GM21528 (cell line): ENCODE results near the gene TFCP2.
"Not testable (repeated sequence)": the region's sequence is repeated elsewhere in the genome, so short reads cannot be mapped to it uniquely, and the experiment has no call there.

Experiments
- ATAC-seq: cut with Tn5 transposase; IDR thresholded peaks from one replicate; pipeline ENCODE4 v1.9.1; 2021; ENCODE audit warnings: mild to moderate bottlenecking, moderate library complexity; ENCODE audit not compliant: unreplicated experiment, low FRiP score

Gene TFCP2

GRCh38 chr12:51172515-51173431 lies at the start of gene TFCP2:
TSS of gene TFCP2 (minus strand) at chr12:51173135. CDS start at chr12:51172422, 713 bp downstream.
- ATAC-seq = peak; percentile 89

GRCh38 chr12:51222461-51222860 lies 49.5 kb upstream of the TFCP2 start:
- ATAC-seq = no peak

- ATAC-seq = not testable (repeated sequence)
These were observed 46.9 kb upstream of the TFCP2 start for GRCh38 chr12:51219857-51220256.

GRCh38 chr12:51219322-51219721 lies 46.4 kb upstream of the TFCP2 start:
- no peak for ATAC-seq

- no peak for ATAC-seq
These were observed 45.7 kb upstream of the TFCP2 start for GRCh38 chr12:51218607-51219161.

- peak; percentile 77 for ATAC-seq
These were observed 45.2 kb upstream of the TFCP2 start, which contains the start of gene POU6F1 for GRCh38 chr12:51217968-51218606. TSS of gene POU6F1 (minus strand) at chr12:51218062. CDS start at chr12:51206836, 11,226 bp downstream.

GRCh38 chr12:51217133-51217967 lies 44.4 kb upstream of the TFCP2 start:
- peak; percentile 33 for ATAC-seq

GRCh38 chr12:51216642-51217041 lies 43.7 kb upstream of the TFCP2 start:
- ATAC-seq = no peak

- ATAC-seq = no peak
These were observed 42.0 kb upstream of the TFCP2 start for GRCh38 chr12:51214895-51215294.

- ATAC-seq = no peak
These were observed 37.9 kb upstream of the TFCP2 start for GRCh38 chr12:51210690-51211395.

- no peak for ATAC-seq
These were observed 36.3 kb upstream of the TFCP2 start for GRCh38 chr12:51209259-51209658.

- no peak for ATAC-seq
These were observed 35.2 kb upstream of the TFCP2 start for GRCh38 chr12:51208016-51208660.

GRCh38 chr12:51205350-51205749 lies 32.4 kb upstream of the TFCP2 start:
- ATAC-seq = no peak

GRCh38 chr12:51202718-51203117 lies 29.8 kb upstream of the TFCP2 start:
- ATAC-seq = no peak

- no peak for ATAC-seq
These were observed 27.9 kb upstream of the TFCP2 start for GRCh38 chr12:51200806-51201205.

GRCh38 chr12:51200156-51200555 lies 27.2 kb upstream of the TFCP2 start:
- ATAC-seq = no peak

- ATAC-seq = no peak
These were observed 26.5 kb upstream of the TFCP2 start for GRCh38 chr12:51199366-51199945.

GRCh38 chr12:51198568-51199365 lies 25.8 kb upstream of the TFCP2 start:
- no peak for ATAC-seq
